ENCODE data around the gene PTPRT.

PTPRT gene

DNA sequence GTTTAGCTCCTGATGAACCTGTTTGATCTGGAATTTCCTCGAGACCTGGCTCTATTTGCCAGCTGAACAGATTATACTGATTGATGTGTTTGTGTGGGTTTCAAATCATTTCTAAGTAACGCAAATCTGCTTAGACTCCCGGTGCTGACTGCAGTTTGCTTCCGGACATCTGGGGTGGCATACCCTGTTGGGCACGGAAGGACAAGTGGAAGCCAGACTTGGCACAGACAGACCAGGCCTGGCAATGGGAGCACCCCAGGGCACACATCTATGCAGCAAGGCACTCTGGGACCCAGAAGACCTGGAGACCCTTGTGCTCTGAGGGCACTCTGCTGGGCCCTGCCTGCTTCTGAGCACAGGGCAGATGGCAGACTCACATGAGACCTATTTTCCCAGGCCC is 1137.8 kb downstream of the PTPRT start:
- TF ChIP-seq YY1 (IDR thresholded peaks at IDR 0.05; ENCODE audit: low read depth) (no peak), EGR1 (IDR thresholded peaks at IDR 0.05) (no peak), NFIC (IDR thresholded peaks at IDR 0.05) (no peak), ZBTB7A (IDR thresholded peaks at IDR 0.05; ENCODE audit: low read depth) (no peak), CREB1 (IDR thresholded peaks at IDR 0.05; ENCODE audit: low read depth) (no peak), RAD21 (IDR thresholded peaks at IDR 0.05; ENCODE audit: low read depth) (no peak), TEAD4 (IDR thresholded peaks at IDR 0.05) (no peak), CEBPB (IDR thresholded peaks at IDR 0.05) (no peak), TAF1 (IDR thresholded peaks at IDR 0.05; ENCODE audit: low read depth) (no peak), FOXM1 (IDR thresholded peaks at IDR 0.05; ENCODE audit: borderline replicate concordance, low read depth) (no peak), EP300 (IDR thresholded peaks at IDR 0.05; ENCODE audit: borderline replicate concordance) (no peak), TCF12 (IDR thresholded peaks at IDR 0.05; ENCODE audit: low read depth) (no peak)
- TF ChIP-seq, protein P1, sequence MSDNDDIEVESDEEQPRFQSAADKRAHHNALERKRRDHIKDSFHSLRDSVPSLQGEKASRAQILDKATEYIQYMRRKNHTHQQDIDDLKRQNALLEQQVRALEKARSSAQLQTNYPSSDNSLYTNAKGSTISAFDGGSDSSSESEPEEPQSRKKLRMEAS (IDR thresholded peaks at IDR 0.05) = no peak
- TF ChIP-seq, protein P2, sequence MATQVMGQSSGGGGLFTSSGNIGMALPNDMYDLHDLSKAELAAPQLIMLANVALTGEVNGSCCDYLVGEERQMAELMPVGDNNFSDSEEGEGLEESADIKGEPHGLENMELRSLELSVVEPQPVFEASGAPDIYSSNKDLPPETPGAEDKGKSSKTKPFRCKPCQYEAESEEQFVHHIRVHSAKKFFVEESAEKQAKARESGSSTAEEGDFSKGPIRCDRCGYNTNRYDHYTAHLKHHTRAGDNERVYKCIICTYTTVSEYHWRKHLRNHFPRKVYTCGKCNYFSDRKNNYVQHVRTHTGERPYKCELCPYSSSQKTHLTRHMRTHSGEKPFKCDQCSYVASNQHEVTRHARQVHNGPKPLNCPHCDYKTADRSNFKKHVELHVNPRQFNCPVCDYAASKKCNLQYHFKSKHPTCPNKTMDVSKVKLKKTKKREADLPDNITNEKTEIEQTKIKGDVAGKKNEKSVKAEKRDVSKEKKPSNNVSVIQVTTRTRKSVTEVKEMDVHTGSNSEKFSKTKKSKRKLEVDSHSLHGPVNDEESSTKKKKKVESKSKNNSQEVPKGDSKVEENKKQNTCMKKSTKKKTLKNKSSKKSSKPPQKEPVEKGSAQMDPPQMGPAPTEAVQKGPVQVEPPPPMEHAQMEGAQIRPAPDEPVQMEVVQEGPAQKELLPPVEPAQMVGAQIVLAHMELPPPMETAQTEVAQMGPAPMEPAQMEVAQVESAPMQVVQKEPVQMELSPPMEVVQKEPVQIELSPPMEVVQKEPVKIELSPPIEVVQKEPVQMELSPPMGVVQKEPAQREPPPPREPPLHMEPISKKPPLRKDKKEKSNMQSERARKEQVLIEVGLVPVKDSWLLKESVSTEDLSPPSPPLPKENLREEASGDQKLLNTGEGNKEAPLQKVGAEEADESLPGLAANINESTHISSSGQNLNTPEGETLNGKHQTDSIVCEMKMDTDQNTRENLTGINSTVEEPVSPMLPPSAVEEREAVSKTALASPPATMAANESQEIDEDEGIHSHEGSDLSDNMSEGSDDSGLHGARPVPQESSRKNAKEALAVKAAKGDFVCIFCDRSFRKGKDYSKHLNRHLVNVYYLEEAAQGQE (IDR thresholded peaks at IDR 0.05; ENCODE audit: low read depth) = no peak
- TF ChIP-seq, protein P3, sequence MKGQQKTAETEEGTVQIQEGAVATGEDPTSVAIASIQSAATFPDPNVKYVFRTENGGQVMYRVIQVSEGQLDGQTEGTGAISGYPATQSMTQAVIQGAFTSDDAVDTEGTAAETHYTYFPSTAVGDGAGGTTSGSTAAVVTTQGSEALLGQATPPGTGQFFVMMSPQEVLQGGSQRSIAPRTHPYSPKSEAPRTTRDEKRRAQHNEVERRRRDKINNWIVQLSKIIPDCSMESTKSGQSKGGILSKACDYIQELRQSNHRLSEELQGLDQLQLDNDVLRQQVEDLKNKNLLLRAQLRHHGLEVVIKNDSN (IDR thresholded peaks at IDR 0.05) = no peak

DNA sequence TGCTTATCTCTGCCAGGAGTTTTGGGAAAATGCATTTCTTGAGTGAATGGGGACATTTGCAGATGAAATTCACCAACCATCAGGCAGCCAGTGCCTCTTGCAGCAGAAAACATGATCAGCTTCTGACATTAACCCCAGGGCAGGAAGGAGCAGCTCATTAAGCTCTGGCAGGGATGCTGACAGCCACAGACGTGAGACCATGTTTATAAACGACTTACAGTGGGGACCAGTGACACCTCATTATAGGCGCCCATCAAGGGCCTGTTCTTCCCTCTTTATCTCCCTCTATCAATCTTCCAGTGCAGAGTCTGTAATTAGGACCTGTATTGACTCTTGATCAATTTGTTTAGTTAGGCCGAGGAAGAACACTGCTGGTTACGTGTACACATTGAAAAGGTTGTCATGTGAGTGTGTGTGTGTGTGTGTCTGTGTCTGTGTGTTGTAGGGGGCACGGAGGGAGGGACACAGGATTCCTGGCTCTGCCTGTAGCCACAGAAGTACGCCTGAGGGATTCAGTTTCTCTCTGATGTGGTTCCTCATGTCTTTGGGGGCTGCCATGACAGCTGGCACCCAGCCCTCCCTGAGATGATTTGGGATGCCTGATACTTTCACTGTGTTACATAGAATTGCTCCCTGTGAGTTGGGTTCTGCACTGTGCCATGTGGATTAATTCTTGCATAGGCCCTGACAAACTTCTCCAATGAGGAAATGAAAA is 1143.2 kb downstream of the PTPRT start:
- TF ChIP-seq EGR1 (IDR thresholded peaks at IDR 0.05) = no peak
- TF ChIP-seq, protein P2 (IDR thresholded peaks at IDR 0.05; ENCODE audit: low read depth) = no peak
- no peak for TF ChIP-seq TEAD4 (IDR thresholded peaks at IDR 0.05)
- no peak for TF ChIP-seq EP300 (IDR thresholded peaks at IDR 0.05; ENCODE audit: borderline replicate concordance)
- no peak for TF ChIP-seq NFIC (IDR thresholded peaks at IDR 0.05)
- TF ChIP-seq, protein P1 (IDR thresholded peaks at IDR 0.05) = no peak
- no peak for TF ChIP-seq FOXM1 (IDR thresholded peaks at IDR 0.05; ENCODE audit: borderline replicate concordance, low read depth)
- no peak for TF ChIP-seq ZBTB7A (IDR thresholded peaks at IDR 0.05; ENCODE audit: low read depth)
- no peak for TF ChIP-seq YY1 (IDR thresholded peaks at IDR 0.05; ENCODE audit: low read depth)
- TF ChIP-seq RAD21 (IDR thresholded peaks at IDR 0.05; ENCODE audit: low read depth) = no peak
- no peak for TF ChIP-seq CEBPB (IDR thresholded peaks at IDR 0.05)
- no peak for TF ChIP-seq TAF1 (IDR thresholded peaks at IDR 0.05; ENCODE audit: low read depth)
- TF ChIP-seq CREB1 (IDR thresholded peaks at IDR 0.05; ENCODE audit: low read depth) = no peak
- TF ChIP-seq, protein P3 (IDR thresholded peaks at IDR 0.05) = no peak
- no peak for TF ChIP-seq TCF12 (IDR thresholded peaks at IDR 0.05; ENCODE audit: low read depth)

DNA sequence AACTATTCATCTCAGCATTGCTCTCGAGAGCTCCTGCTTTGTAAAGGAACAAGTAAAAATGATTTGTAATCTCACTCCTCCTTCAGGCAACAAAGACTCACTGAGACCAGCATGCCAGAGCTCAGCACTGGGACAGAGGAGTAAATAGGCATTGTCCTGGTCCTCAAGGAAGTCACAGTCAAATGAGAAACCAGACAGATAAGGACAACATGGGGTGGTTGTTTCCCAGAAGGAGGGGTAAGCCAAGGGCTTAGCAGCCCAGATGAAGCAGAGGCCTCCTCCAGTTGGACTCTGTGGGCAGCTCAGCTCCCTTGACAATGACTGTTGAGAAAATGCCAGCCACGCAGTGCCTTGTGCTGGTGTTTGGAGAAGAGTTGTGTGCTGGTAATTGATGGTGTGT is 1145.8 kb downstream of the PTPRT start:
- TF ChIP-seq TCF12 (IDR thresholded peaks at IDR 0.05; ENCODE audit: low read depth) (no peak), NFIC (IDR thresholded peaks at IDR 0.05) (no peak), TEAD4 (IDR thresholded peaks at IDR 0.05) (no peak), EP300 (IDR thresholded peaks at IDR 0.05; ENCODE audit: borderline replicate concordance) (no peak), YY1 (IDR thresholded peaks at IDR 0.05; ENCODE audit: low read depth) (no peak), ZBTB7A (IDR thresholded peaks at IDR 0.05; ENCODE audit: low read depth) (no peak), FOXM1 (IDR thresholded peaks at IDR 0.05; ENCODE audit: borderline replicate concordance, low read depth) (no peak), CEBPB (IDR thresholded peaks at IDR 0.05) (no peak), RAD21 (IDR thresholded peaks at IDR 0.05; ENCODE audit: low read depth) (no peak)
- TF ChIP-seq, protein P2 (IDR thresholded peaks at IDR 0.05; ENCODE audit: low read depth) = no peak
- TF ChIP-seq, protein P1 (IDR thresholded peaks at IDR 0.05) = no peak
- TF ChIP-seq, protein P3 (IDR thresholded peaks at IDR 0.05) = no peak

Measured in Ishikawa (cell line).